Amniotic epithelial cell (primary cell): ENCODE results near the gene PTGES2.
"Not testable (repeated sequence)": the region's sequence is repeated elsewhere in the genome, so short reads cannot be mapped to it uniquely, and the experiment has no call there.

Experiments used
- DNase-seq: peaks from one replicate; pipeline ENCODE4 v3.0.0-alpha.2; 2010; ENCODE audit warnings: low read depth

Gene PTGES2

GRCh38 chr9:128136816-128137793 lies 9.6 kb upstream of the PTGES2 start:
- DNase-seq, result peak; percentile 82

- DNase-seq, result not testable (repeated sequence)
Measured at GRCh38 chr9:128135561-128135960, 8.0 kb upstream of the PTGES2 start.

- not testable (repeated sequence) for DNase-seq
Measured at GRCh38 chr9:128132139-128132538, 4.6 kb upstream of the PTGES2 start.

- not testable (repeated sequence) for DNase-seq
Measured at GRCh38 chr9:128131346-128131745, 3.8 kb upstream of the PTGES2 start.

GRCh38 chr9:128130651-128131050 lies 3.1 kb upstream of the PTGES2 start:
- DNase-seq, result not testable (repeated sequence)

GRCh38 chr9:128129976-128130590 lies 2.6 kb upstream of the PTGES2 start:
- not testable (repeated sequence) for DNase-seq

GRCh38 chr9:128128836-128129590 lies 1.5 kb upstream of the PTGES2 start:
- no peak for DNase-seq

GRCh38 chr9:128127990-128128835 lies 684 bp upstream of the PTGES2 start:
- peak; percentile 93 for DNase-seq

- DNase-seq, result no peak
Measured at GRCh38 chr9:128125580-128126354, 1.8 kb downstream of the PTGES2 start.

GRCh38 chr9:128124873-128125579 lies 2.5 kb downstream of the PTGES2 start:
- DNase-seq, result peak; percentile 52

- no peak for DNase-seq
Measured at GRCh38 chr9:128124451-128124850, 3.1 kb downstream of the PTGES2 start.

GRCh38 chr9:128123451-128124080 lies 4.0 kb downstream of the PTGES2 start:
- no peak for DNase-seq

- no peak for DNase-seq
Measured at GRCh38 chr9:128122809-128123175, 4.7 kb downstream of the PTGES2 start.

GRCh38 chr9:128121924-128122808 lies 5.4 kb downstream of the PTGES2 start:
- no peak for DNase-seq

- DNase-seq, result no peak
Measured at GRCh38 chr9:128121466-128121810, 6.1 kb downstream of the PTGES2 start.

GRCh38 chr9:128120741-128121465 lies 6.6 kb downstream of the PTGES2 start:
- no peak for DNase-seq

- no peak for DNase-seq
Measured at GRCh38 chr9:128120061-128120740, 7.3 kb downstream of the PTGES2 start.
